Breast epithelium (tissue), 3 donors: ENCODE data around the gene CDH18.

ENCODE experiments used
- CTCF ChIP-seq, 3 donors: fragments of 450-650 bp; IDR thresholded peaks; one replicate each; pipeline ENCODE4 v1.5.1; 2016 to 2017; ENCODE audit warnings: antibody characterized with exemption in 3 of 3, mild to moderate bottlenecking in 3 of 3, moderate library complexity in 3 of 3
- POLR2A ChIP-seq: fragments of 450-650 bp; IDR thresholded peaks from one replicate; pipeline ENCODE4 v1.6.1; 2016; ENCODE audit warnings: antibody characterized with exemption, mild to moderate bottlenecking, moderate library complexity
- POLR2AphosphoS5 ChIP-seq, 3 donors: sonication (generic); formaldehyde crosslinking; IDR thresholded peaks; one replicate each; pipeline ENCODE4 v1.6.1; 2017; ENCODE audit warnings: antibody characterized with exemption in 3 of 3

DNA sequence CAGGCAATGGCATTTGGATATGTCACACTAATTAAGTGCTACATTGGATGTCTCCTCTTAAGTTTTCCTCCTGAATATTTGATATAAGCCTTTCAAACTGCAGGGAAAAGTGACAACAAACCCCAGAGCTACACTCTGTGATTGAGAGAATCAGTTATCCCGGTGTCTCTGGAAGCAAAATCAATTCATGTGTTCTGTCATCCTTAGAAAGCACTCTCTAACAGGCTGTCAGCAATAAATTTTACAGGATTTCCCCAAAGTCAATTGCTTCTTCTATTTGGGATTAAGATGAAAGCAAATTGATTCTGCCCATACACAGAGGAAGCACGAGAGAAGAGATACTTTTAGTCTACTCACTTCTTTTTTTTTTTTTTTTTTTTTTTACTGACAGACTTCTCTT is 332.4 kb downstream of the CDH18 start:
- TF ChIP-seq CTCF (IDR thresholded peaks at IDR 0.05) (no peak), POLR2AphosphoS5 (IDR thresholded peaks at IDR 0.05) (no peak), POLR2A (no peak)
